AG04450 (cell line): ENCODE measurements around the gene ZFAND6. TPM values are rescaled to one million over a fixed set of nuclear protein-coding genes. Genes with fewer than 3 reads are reported as not detected.

ENCODE experiments used
- CTCF ChIA-PET: fragments of 300-600, 350-600 bp; formaldehyde crosslinking; extraction: SDS; loops from one replicate; lab custom pipeline; 2022; ENCODE audit warnings: antibody characterized with exemption, inconsistent platforms; lab: Charles Lee
- POLR2A ChIA-PET: fragments of 350-600 bp; formaldehyde crosslinking; extraction: SDS; loops from one replicate; lab custom pipeline; 2021; ENCODE audit warnings: antibody characterized with exemption, inconsistent platforms; lab: Yijun Ruan, JAX
- DNase-seq: peaks from one replicate; pipeline ENCODE4 v3.0.0-alpha.2; 2011; ENCODE audit warnings: low read depth, low spot score
- H3K27ac ChIP-seq: one replicate; pipeline ENCODE4 v1.5.1; 2012; ENCODE audit warnings: low read depth, low read length, control low read depth
- H3K27me3 ChIP-seq: one replicate; pipeline ENCODE4 v1.6.0; 2012; ENCODE audit warnings: low read length; ENCODE audit not compliant: control insufficient read depth, insufficient read depth
- H3K4me3 ChIP-seq: 2 replicates; pipeline ENCODE4 v1.5.1; 2011; ENCODE audit warnings: mild to moderate bottlenecking, low read depth, low read length, control low read depth
- H3K9me3 ChIP-seq: 2 replicates; pipeline ENCODE4 v1.5.1; 2012; ENCODE audit warnings: low read length; ENCODE audit not compliant: control insufficient read depth, insufficient read depth
- CTCF ChIP-seq: IDR thresholded peaks from 2 replicates; pipeline ENCODE4 v1.5.1; 2011; ENCODE audit warnings: low read depth, low read length, control low read depth, inconsistent platforms
- polyA plus RNA-seq: library from polyadenylated mRNA; depleted of rRNA; stranded (reverse); fragments of >200 nt; gene quantifications from 2 replicates; pipeline ENCODE4 v1.2.3, GENCODE V29; 2011

ZFAND6 gene
- polyA plus RNA-seq, 1 experiment, result 166 TPM

GRCh38 chr15:80107774-80108173, 48.3 kb downstream of the ZFAND6 start:
- no peak for TF ChIP-seq CTCF
- no peak overlapping the region for H3K27ac ChIP-seq
- H3K4me3 ChIP-seq, result no peak overlapping the region
- no peak for DNase-seq
- CTCF ChIA-PET, result interaction anchor here (0.9 kb wide), 1 partner anchor 17 kb away, joined by 3 read pairs; no protein-coding TSS in a partner anchor
- no peaks in the 10 kb centered on the region for H3K27me3 ChIP-seq
- H3K9me3 ChIP-seq, result no peaks in the 10 kb centered on the region
- POLR2A ChIA-PET, result no interaction called here

GRCh38 chr15:80109388-80109787, 49.9 kb downstream of the ZFAND6 start:
- Histone ChIP-seq H3K27ac (no peak overlapping the region), H3K27me3 (no peaks in the 10 kb centered on the region), H3K9me3 (no peaks in the 10 kb centered on the region), H3K4me3 (no peak overlapping the region)
- ChIA-PET CTCF (no interaction called here), POLR2A (no interaction called here)
- no peak for TF ChIP-seq CTCF
- DNase-seq, result no peak

- ChIA-PET POLR2A (no interaction called here), CTCF (no interaction called here)
- Histone ChIP-seq H3K4me3 (no peak overlapping the region), H3K27me3 (no peaks in the 10 kb centered on the region), H3K27ac (no peak overlapping the region), H3K9me3 (no peaks in the 10 kb centered on the region)
- no peak for DNase-seq
- TF ChIP-seq CTCF, result no peak
Measured at GRCh38 chr15:80110920-80111319, 51.4 kb downstream of the ZFAND6 start.

GRCh38 chr15:80114114-80114513, 54.6 kb downstream of the ZFAND6 start:
- ChIA-PET CTCF (interaction anchor here (0.9 to 1.1 kb wide), 2 partner anchors 217 to 734 kb away, joined by 3 read pairs; partner anchors contain the start of gene MTHFS), POLR2A (no interaction called here)
- Histone ChIP-seq H3K9me3 (no peaks in the 10 kb centered on the region), H3K4me3 (no peak overlapping the region), H3K27ac (no peak overlapping the region), H3K27me3 (no peaks in the 10 kb centered on the region)
- no peak for TF ChIP-seq CTCF
- no peak for DNase-seq

GRCh38 chr15:80115021-80115420, 55.5 kb downstream of the ZFAND6 start:
- CTCF ChIA-PET, result no interaction called here
- POLR2A ChIA-PET, result interaction anchor here (0.7 kb wide), 1 partner anchor 9 kb away, joined by 4 read pairs; no protein-coding TSS in a partner anchor
- H3K27ac ChIP-seq, result no peak overlapping the region
- H3K27me3 ChIP-seq, result no peaks in the 10 kb centered on the region
- H3K4me3 ChIP-seq, result no peak overlapping the region
- TF ChIP-seq CTCF, result no peak
- no peak for DNase-seq
- no peaks in the 10 kb centered on the region for H3K9me3 ChIP-seq
